Measurements from ENCODE around the gene CRYZL1. TPM values are rescaled to one million over a fixed set of nuclear protein-coding genes. Genes with fewer than 3 reads are reported as not detected.

Gene CRYZL1
- polyA plus RNA-seq, 1 donor (not counting 4 experiments of a cell fraction or from before 2014, with no cell fraction given): 48.9 TPM

- Histone ChIP-seq H3K4me2 (ENCODE audit: control insufficient read depth, extremely low read depth, insufficient read depth, low read depth, low read length) (no peak overlapping the region), H3K27me3 (ENCODE audit: control insufficient read depth, extremely low read depth, insufficient read depth, low read length) (no peaks in the 10 kb centered on the region)
Measured at GRCh38 chr21:33688353-33688752, 46.8 kb upstream of the CRYZL1 start.

DNA sequence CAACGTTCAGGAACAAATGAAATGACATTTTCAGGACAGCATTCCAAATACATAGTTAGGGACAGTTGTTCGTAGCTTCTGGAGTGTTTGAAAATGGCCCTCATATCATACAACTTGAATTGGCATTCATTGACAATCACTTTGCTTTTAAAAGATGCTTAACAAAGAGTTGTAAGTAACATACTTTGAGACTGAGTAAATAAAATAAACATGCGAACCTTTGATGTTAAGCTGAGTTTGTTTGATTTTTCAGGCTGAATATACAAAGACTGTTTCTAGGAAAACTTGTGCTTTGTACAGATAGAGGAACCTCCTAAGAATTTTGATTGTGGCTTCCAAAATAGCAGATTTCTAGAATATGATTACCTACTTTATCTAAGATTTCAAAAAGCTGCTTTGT is 46.1 kb upstream of the CRYZL1 start:
- Histone ChIP-seq H3K9me3 (ENCODE audit: control insufficient read depth, low read depth, low read length) (no peaks in the 10 kb centered on the region), H3K27me3 (ENCODE audit: control insufficient read depth, extremely low read depth, insufficient read depth, low read length) (no peaks in the 10 kb centered on the region), H3K9ac (ENCODE audit: control insufficient read depth, extremely low read depth, insufficient read depth, low read length) (no peak overlapping the region), H3K4me2 (ENCODE audit: control insufficient read depth, extremely low read depth, insufficient read depth, low read depth, low read length) (no peak overlapping the region), H3K9me1 (ENCODE audit: control insufficient read depth, extremely low read depth, insufficient read depth, low read length) (no peaks in the 10 kb centered on the region), H4K20me1 (ENCODE audit: control insufficient read depth, extremely low read depth, insufficient read depth, low read length) (no peaks in the 10 kb centered on the region), H3K36me3 (ENCODE audit: control insufficient read depth in 2 of 2, extremely low read depth in 1 of 2, insufficient read depth in 2 of 2, low read length in 2 of 2) (no peaks in the 10 kb centered on the region), H3K4me1 (ENCODE audit: control insufficient read depth, extremely low read depth, insufficient read depth, low read length) (peaks cover 39% of the 10 kb centered on the region), H2AFZ (ENCODE audit: control insufficient read depth, low read length) (no peak overlapping the region), H3K27ac (ENCODE audit: control insufficient read depth, insufficient read depth, low read length) (no peak overlapping the region), H3K79me2 (ENCODE audit: control insufficient read depth, insufficient read depth, low read length) (peaks cover 68% of the 10 kb centered on the region), H3K4me3 (ENCODE audit: control insufficient read depth in 2 of 3, extremely low read depth in 1 of 3, insufficient read depth in 2 of 3, low read depth in 1 of 3, low read length in 3 of 3) (no peak overlapping the region)
- DNase-seq (ENCODE audit: low read depth, low spot score) (no peak), FAIRE-seq (no peak)
- dilution Hi-C loops (cut with MboI; ENCODE audit: extremely low pct_ligation_motif_present, low sequenced_read_pairs): no loop called here
- no peak for TF ChIP-seq CTCF (optimal IDR thresholded peaks at IDR 0.05 in 1 of 3, IDR thresholded peaks at IDR 0.05 in 1 of 3, conservative IDR thresholded peaks at IDR 0.05 in 1 of 3; ENCODE audit: extremely low read depth in 1 of 3, insufficient read depth in 2 of 3, low read length in 3 of 3)
- TF ChIP-seq EZH2 (IDR thresholded peaks at IDR 0.05; ENCODE audit: low read length): no peak

More at GRCh38 chr21:33688353-33688752, 46.8 kb upstream of the CRYZL1 start:
- dilution Hi-C loops (cut with MboI; ENCODE audit: extremely low pct_ligation_motif_present, low sequenced_read_pairs): no loop called here
- peaks cover 34% of the 10 kb centered on the region for H3K4me1 ChIP-seq (ENCODE audit: control insufficient read depth, extremely low read depth, insufficient read depth, low read length)
- H3K79me2 ChIP-seq (ENCODE audit: control insufficient read depth, insufficient read depth, low read length): peaks cover 75% of the 10 kb centered on the region
- no peak for FAIRE-seq
- H2AFZ ChIP-seq (ENCODE audit: control insufficient read depth, low read length): no peak overlapping the region
- H3K9me3 ChIP-seq (ENCODE audit: control insufficient read depth, low read depth, low read length): no peaks in the 10 kb centered on the region
- H3K9me1 ChIP-seq (ENCODE audit: control insufficient read depth, extremely low read depth, insufficient read depth, low read length): no peaks in the 10 kb centered on the region
- no peak for DNase-seq (ENCODE audit: low read depth, low spot score)
- H3K36me3 ChIP-seq (ENCODE audit: control insufficient read depth in 2 of 2, extremely low read depth in 1 of 2, insufficient read depth in 2 of 2, low read length in 2 of 2): no peaks in the 10 kb centered on the region
- no peak overlapping the region for H3K4me3 ChIP-seq (ENCODE audit: control insufficient read depth in 2 of 3, extremely low read depth in 1 of 3, insufficient read depth in 2 of 3, low read depth in 1 of 3, low read length in 3 of 3)
- no peak overlapping the region for H3K27ac ChIP-seq (ENCODE audit: control insufficient read depth, insufficient read depth, low read length)
- no peak overlapping the region for H3K9ac ChIP-seq (ENCODE audit: control insufficient read depth, extremely low read depth, insufficient read depth, low read length)
- TF ChIP-seq CTCF (optimal IDR thresholded peaks at IDR 0.05 in 1 of 3, IDR thresholded peaks at IDR 0.05 in 1 of 3, conservative IDR thresholded peaks at IDR 0.05 in 1 of 3; ENCODE audit: extremely low read depth in 1 of 3, insufficient read depth in 2 of 3, low read length in 3 of 3) (no peak), EZH2 (IDR thresholded peaks at IDR 0.05; ENCODE audit: low read length) (no peak)
- no peaks in the 10 kb centered on the region for H4K20me1 ChIP-seq (ENCODE audit: control insufficient read depth, extremely low read depth, insufficient read depth, low read length)
